ENCODE measurements around the gene PPP2R3B.

DNA sequence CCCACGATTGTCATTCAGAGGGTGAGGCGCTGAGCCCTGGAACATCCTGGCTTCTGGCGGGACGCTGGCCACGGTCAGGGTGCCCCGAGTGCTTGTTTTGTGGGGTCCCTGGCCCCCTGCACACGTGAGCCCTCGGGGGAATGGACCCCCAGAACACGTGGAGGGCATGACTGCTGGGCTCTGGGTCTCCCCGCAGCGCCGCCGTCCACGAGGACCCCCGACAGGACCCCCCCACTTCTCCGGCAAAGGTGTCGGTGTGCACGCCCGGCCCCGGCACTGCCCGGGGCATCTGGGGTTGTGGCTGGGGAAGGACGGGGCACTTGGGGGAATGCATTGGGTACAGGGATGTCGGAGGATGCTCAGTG lies 54.2 kb downstream of the PPP2R3B start:
- TF ChIP-seq CTCF (IDR thresholded peaks at IDR 0.05; ENCODE audit: low read depth, low read length) = no peak
- TF ChIP-seq EZH2phosphoT487 (IDR thresholded peaks at IDR 0.05; ENCODE audit: low read depth) = no peak
